GM12872 (cell line): ENCODE data around the gene LMBR1.

Experiments
- CTCF ChIP-seq: IDR thresholded peaks from 3 replicates; pipeline ENCODE4 v1.5.1; 2011; ENCODE audit warnings: low read depth, mild to moderate bottlenecking, low read length, moderate library complexity; ENCODE audit not compliant: insufficient read depth

LMBR1 gene

GRCh38 chr7:156811706-156812105, 81.3 kb downstream of the LMBR1 start:
- TF ChIP-seq CTCF, result no peak

- no peak for TF ChIP-seq CTCF
Observed at GRCh38 chr7:156802214-156802613, 90.8 kb downstream of the LMBR1 start.

- no peak for TF ChIP-seq CTCF
Observed at GRCh38 chr7:156795415-156795814, 97.6 kb downstream of the LMBR1 start.

- no peak for TF ChIP-seq CTCF
Observed at GRCh38 chr7:156793334-156793733, 99.6 kb downstream of the LMBR1 start.

- TF ChIP-seq CTCF, result no peak
Observed at GRCh38 chr7:156792611-156793010, 100.4 kb downstream of the LMBR1 start.

- TF ChIP-seq CTCF, result no peak
Observed at GRCh38 chr7:156791241-156791640, 101.7 kb downstream of the LMBR1 start.

- no peak for TF ChIP-seq CTCF
Observed at GRCh38 chr7:156790264-156790663, 102.7 kb downstream of the LMBR1 start.
